ENCODE results near the gene CFP.

- TF ChIP-seq ATF3 (CRISPR knock-in tag; conservative IDR thresholded peaks at IDR 0.05) = no peak
- TF ChIP-seq CTCF (IDR thresholded peaks at IDR 0.05) = no peak
- TF ChIP-seq ZNF512 (CRISPR knock-in tag; IDR thresholded peaks at IDR 0.05; ENCODE audit: borderline replicate concordance) = no peak
- no peak for TF ChIP-seq MYBL2 (CRISPR knock-in tag; IDR thresholded peaks at IDR 0.05)
- no peak for TF ChIP-seq ATF6 (CRISPR knock-in tag; IDR thresholded peaks at IDR 0.05)
- no peak for TF ChIP-seq FOXK1 (CRISPR knock-in tag; IDR thresholded peaks at IDR 0.05)
- TF ChIP-seq FOXJ3 (CRISPR knock-in tag; IDR thresholded peaks at IDR 0.05; ENCODE audit: borderline replicate concordance) = no peak
- no peak for TF ChIP-seq TP53 (CRISPR knock-in tag; IDR thresholded peaks at IDR 0.05)
- TF ChIP-seq ZNF138 (CRISPR knock-in tag; conservative IDR thresholded peaks at IDR 0.05) = no peak
- TF ChIP-seq MAX (CRISPR knock-in tag; IDR thresholded peaks at IDR 0.05) = no peak
- no peak for TF ChIP-seq E2F4 (CRISPR knock-in tag; IDR thresholded peaks at IDR 0.05; ENCODE audit: borderline replicate concordance, low read depth)
- no peak for TF ChIP-seq NFE2L1 (CRISPR knock-in tag; IDR thresholded peaks at IDR 0.05)
- no peak for TF ChIP-seq SOX15 (CRISPR knock-in tag; IDR thresholded peaks at IDR 0.05)
- TF ChIP-seq RELA (CRISPR knock-in tag; IDR thresholded peaks at IDR 0.05; ENCODE audit: borderline replicate concordance) = no peak
Observed at GRCh38 chrX:47612418-47612817, 17.3 kb downstream of the CFP start.

Measured in WTC11 (cell line).